Measurements from ENCODE around the gene KRR1. TPM values are rescaled to one million over a fixed set of nuclear protein-coding genes. Genes with fewer than 3 reads are reported as not detected.

The KRR1 gene
- total RNA-seq, 1 experiment from 2014 or later = 192 TPM

GRCh38 chr12:75508159-75508558 lies 3.2 kb downstream of the KRR1 start:
- Histone ChIP-seq H3K4me2 (ENCODE audit: low read length) (no peak overlapping the region), H3K4me3 (replicated peaks in 1 of 2; ENCODE audit: low read depth in 1 of 2, low read length in 2 of 2) (no peak overlapping the region), H3K9me3 (ENCODE audit: control insufficient read depth in 1 of 2, insufficient read depth in 1 of 2, low read depth in 1 of 2, low read length in 2 of 2) (no peaks in the 10 kb centered on the region), H3K27ac (ENCODE audit: low read depth, low read length) (peak overlapping the region; percentile 61; the same call in 1 of the 2 replicates), H3K9ac (ENCODE audit: low read length) (no peak overlapping the region), H3K27me3 (ENCODE audit: insufficient read depth, low read length) (no peaks in the 10 kb centered on the region), H4K20me1 (ENCODE audit: insufficient read depth) (no peaks in the 10 kb centered on the region), H2AFZ (ENCODE audit: low read depth, low read length, poor library complexity, severe bottlenecking) (no peak overlapping the region), H3K79me2 (ENCODE audit: insufficient read depth, low read length) (peaks cover 82% of the 10 kb centered on the region), H3K4me1 (ENCODE audit: control insufficient read depth in 1 of 2, insufficient read depth in 2 of 2, low read length in 2 of 2) (peaks cover 19 to 32% of the 10 kb centered on the region in 2 experiments), H3K36me3 (ENCODE audit: control insufficient read depth in 1 of 2, insufficient read depth in 2 of 2, low read length in 2 of 2) (peaks cover 44 to 46% of the 10 kb centered on the region in 2 experiments), H3K9me2 (ENCODE audit: insufficient read depth) (no peaks in the 10 kb centered on the region)
- intact Hi-C loops (cut with micrococcal nuclease) = loop anchor here (5.0 to 10.0 kb wide), 2 partner anchors 176 to 343 kb away; partner anchors contain the start of genes CAPS2 and GLIPR1L1
- no peak for DNase-seq (ENCODE audit: low read depth, low spot score)
- TF ChIP-seq EZH2 (IDR thresholded peaks at IDR 0.05) = no peak
- TF ChIP-seq CEBPB (IDR thresholded peaks at IDR 0.05; ENCODE audit: low read depth) = no peak
- no peak for TF ChIP-seq ELF1 (IDR thresholded peaks at IDR 0.05; ENCODE audit: borderline replicate concordance, low read depth)
- TF ChIP-seq EGR1 (IDR thresholded peaks at IDR 0.05; ENCODE audit: low read depth) = no peak
- no peak for TF ChIP-seq MAX (IDR thresholded peaks at IDR 0.05)
- TF ChIP-seq SP1 (IDR thresholded peaks at IDR 0.05; ENCODE audit: low read depth) = no peak
- TF ChIP-seq SIN3A (IDR thresholded peaks at IDR 0.05; ENCODE audit: low read depth) = no peak
- TF ChIP-seq YY1 (IDR thresholded peaks at IDR 0.05; ENCODE audit: extremely low read depth, insufficient replicate concordance, low read depth, low read length) = no peak
- no peak for TF ChIP-seq REST (IDR thresholded peaks at IDR 0.05; ENCODE audit: low read depth)
- no peak for TF ChIP-seq ZBTB33 (IDR thresholded peaks at IDR 0.05; ENCODE audit: extremely low read depth, insufficient replicate concordance, low read length)
- no peak for TF ChIP-seq FOSL1 (IDR thresholded peaks at IDR 0.05; ENCODE audit: low read depth)
- no peak for TF ChIP-seq CBX3 (IDR thresholded peaks at IDR 0.05; ENCODE audit: low read depth)
- TF ChIP-seq JUND (IDR thresholded peaks at IDR 0.05) = no peak
- TF ChIP-seq RAD21 (IDR thresholded peaks at IDR 0.05; ENCODE audit: low read depth) = no peak
- TF ChIP-seq CTCF (IDR thresholded peaks at IDR 0.05 in 2 of 3, conservative IDR thresholded peaks at IDR 0.05 in 1 of 3; ENCODE audit: borderline replicate concordance in 1 of 3, insufficient read depth in 1 of 3, low read depth in 2 of 3, low read length in 2 of 3) = no peak
- no peak for TF ChIP-seq ATF3 (IDR thresholded peaks at IDR 0.05)
- TF ChIP-seq ZFX (IDR thresholded peaks at IDR 0.05) = no peak
- no peak for TF ChIP-seq POLR2A (IDR thresholded peaks at IDR 0.05; ENCODE audit: borderline replicate concordance, extremely low read depth, insufficient read depth, insufficient read length)
- no peak for TF ChIP-seq TCF7L2 (IDR thresholded peaks at IDR 0.05; ENCODE audit: borderline replicate concordance, extremely low read depth, insufficient read depth, insufficient read length)
- TF ChIP-seq EZH2phosphoT487 (IDR thresholded peaks at IDR 0.05; ENCODE audit: borderline replicate concordance) = no peak
- no peak for ATAC-seq
- CTCF ChIA-PET = interaction anchor here (0.7 to 1.5 kb wide), 2 partner anchors 174 to 947 kb away, joined by 3 to 4 read pairs; partner anchors contain the start of gene GLIPR1L1
- BruUV-seq (replicated peaks) = no TSS peak
- POLR2A ChIA-PET = no interaction called here
- RAD21 ChIA-PET (ENCODE audit: low non-redundant PET in 1 of 2, low total read pairs in 2 of 2, uncharacterized antibody in 2 of 2, unreplicated experiment in 2 of 2) = no interaction called here

Measured in HCT116 (cell line).